ENCODE measurements around the gene ABR.

Gene ABR

DNA sequence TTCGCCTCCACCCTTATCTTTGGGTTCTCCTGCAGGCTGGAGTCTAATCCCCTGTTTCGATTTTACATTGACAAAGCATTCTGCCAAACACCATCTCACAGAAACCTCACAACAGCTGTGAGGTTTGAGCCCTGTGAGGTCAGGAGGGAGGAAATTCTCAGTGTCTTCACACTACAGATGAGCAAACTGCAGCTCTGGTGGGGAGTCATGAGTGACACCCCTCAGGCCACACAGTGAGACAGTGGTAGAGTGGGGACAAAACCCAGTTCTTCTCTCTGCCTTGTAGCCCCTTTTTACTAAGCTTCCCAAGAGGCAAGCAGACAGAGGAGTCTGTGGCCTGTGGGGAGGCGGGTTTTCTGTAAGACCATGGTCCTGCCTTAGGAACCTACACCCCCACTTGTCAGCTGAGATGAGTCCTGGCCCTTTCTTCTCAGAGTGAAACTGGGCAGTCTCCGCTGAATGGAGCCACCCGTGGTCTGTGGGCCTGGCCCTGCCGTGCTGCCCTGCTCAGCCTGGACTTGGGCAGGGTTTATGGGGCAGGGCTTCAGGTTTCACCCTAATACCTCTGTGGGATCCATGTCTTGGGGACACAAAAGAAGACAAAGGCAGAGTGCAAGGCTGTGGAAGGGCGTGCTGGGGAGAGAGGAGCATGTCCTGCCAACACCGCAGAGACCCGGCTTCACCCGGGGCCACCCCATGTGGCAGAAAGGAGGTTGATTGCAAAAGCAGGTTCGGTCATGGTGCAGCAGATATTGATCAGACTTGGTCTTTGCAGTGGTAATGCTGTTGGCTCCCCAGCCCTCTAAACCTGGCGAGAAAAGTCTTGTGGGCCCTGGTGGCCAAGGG lies 59.0 kb downstream of the ABR start:
- no peak for DNase-seq (ENCODE audit: low spot score)

GRCh38 chr17:1119924-1120323 lies 59.9 kb downstream of the ABR start:
- no peak for DNase-seq (ENCODE audit: low spot score)

DNA sequence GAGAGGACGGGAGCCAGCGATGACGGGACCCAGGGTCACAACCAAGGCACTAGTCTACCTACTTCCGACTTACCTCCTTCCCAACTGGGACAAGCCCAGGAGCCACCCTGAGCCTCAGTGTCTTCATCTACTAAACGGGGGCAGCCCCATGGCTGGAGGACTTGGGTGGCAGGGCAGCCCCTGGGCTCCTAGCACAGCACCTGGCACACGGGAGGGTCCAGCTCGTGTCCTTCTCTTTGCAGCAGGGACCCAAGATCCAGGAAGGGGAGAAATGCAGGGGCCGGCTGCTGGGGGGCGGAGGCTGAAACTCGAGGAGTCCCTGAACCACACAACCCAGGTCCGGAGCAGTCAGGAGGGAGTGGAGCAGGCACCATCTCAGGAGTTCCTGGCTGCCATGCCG lies 63.2 kb downstream of the ABR start:
- DNase-seq (ENCODE audit: low spot score), result no peak

- no peak for DNase-seq (ENCODE audit: low spot score)
Observed at GRCh38 chr17:1112875-1113274, 66.9 kb downstream of the ABR start.

GRCh38 chr17:1111599-1112443 lies 68.0 kb downstream of the ABR start:
- DNase-seq (ENCODE audit: low spot score), result no peak

DNA sequence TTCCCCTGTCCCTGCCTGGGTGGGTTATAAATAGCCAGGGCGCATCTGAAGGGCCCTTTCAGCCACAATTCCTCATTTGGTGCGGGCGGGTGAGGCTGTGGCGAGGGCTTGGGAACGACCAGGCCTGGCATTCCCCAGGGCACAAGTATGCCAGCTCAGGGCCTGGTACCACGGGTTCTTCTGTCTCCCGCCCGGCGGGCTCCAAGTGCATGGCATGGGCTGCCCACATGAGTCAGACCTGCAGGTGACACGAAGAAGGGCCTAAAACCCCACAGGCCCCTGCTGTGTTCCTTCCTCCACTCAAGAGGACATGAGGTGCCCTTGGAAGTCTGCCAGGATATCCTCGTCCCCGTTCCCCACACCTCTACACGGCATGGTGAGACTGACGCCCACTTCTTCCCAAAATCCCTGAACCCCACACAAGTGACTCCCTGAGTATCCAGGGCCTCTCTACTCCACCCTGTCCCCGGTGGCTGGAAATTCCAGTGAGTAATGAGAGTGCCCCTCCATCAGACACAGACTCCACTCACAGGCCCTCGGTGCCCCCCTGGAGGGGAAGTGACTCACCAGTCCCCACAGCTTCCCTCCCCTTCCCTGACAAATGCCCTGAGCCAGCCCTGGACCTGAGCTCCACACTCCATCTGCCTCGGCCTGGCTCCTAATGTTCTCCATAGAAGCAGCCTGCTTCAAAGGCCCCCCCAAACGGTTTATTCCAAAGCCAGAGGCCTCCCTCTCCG lies 68.8 kb downstream of the ABR start:
- no peak for DNase-seq (ENCODE audit: low spot score)

DNA sequence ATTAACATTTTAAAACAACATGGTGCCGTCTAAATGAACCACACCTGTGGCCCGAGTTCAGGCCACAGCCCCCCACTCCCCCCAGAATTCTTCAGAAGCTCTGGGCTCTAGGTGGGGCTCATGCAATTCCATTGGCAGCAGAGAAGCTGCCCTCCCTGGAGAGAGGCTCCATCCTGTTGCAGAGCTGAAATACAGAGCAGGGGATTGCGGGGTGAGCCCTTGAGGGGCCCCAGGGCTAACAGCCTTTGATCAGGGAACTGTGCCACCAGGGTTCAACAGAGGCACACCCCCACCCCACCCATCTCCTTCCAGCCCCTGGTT lies 69.3 kb downstream of the ABR start:
- no peak for DNase-seq (ENCODE audit: low spot score)

- DNase-seq (ENCODE audit: low spot score), result no peak
Observed at GRCh38 chr17:1109606-1110540, 69.9 kb downstream of the ABR start.

DNA sequence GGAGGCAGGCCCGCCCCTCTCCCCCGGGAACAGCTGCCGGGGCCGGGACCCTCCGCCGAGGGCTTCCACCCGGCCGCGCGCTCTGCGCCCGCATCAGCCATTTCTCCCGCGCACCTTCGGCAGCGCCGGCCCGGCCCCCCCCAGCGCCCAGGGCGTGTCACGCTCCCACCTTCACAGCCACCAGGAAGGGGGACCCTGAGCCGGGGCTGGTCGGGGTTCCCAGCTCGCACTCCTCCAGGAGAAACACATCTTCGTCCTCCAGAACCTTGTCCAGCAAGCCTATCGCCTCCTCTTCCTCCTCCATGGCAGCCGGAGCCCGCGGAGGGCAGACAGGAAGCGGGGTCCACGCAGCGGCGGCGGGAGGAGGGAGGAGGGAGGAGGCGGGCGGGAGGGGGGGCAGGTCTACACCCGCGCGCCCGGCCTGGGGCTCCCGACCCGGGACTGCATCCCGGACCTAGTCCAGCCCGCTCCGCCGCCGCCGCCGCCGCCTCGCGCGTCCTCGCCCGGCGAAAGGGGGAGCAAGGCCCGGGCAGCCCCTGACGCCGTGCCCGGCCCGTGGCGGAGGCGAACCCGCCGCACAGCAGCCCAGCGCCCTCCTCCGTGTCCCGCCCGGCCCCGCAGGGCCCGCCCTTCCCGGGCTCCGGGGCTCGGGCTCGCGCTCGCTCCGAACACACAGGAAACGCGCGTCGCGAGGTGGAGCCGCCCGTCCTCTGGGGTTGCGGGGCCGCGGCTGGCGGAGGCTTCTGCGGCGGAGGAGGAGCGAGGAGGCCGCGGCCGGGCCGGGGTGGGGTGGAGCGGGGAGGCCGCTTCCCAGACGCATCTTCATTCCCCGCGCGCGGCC lies 70.8 kb downstream of the ABR start:
- DNase-seq (ENCODE audit: low spot score), result peak; percentile 36

GRCh38 chr17:1108478-1108764 lies 71.4 kb downstream of the ABR start:
- DNase-seq (ENCODE audit: low spot score), result no peak

DNA sequence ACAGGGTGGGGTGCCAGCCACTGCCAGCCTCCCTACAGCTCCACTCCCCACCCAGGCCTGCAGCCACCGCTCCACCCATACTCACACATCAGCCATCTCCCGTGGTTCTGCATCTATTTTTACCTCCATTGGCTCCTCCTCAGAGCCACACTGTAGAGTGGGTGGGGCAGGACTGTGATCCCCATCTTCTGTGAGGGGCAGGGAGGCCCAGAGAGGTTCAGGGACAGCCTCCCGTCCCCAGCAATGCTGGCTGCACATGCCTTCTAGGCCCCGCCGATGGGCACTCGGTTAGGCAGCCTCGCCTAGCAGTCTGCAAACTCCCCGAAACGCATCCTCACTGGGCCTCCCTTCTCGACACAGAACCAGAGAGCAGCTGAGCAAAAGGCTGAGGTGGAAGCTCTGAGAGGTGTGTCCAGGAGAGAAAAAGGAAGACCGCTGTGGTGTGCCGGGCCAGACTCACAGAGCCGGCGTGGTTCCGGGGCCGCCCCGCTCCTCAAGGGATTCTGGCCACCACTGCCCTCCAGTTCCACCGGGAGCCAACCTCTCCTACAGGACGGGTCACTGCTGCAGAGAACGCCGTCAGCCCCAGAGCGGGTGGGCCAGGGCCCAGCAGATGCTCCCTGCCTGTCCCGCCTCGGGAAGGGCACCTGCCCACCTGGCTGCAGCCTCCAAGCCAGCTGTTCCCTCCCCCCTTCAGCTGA lies 71.9 kb downstream of the ABR start:
- DNase-seq (ENCODE audit: low spot score), result no peak

DNA sequence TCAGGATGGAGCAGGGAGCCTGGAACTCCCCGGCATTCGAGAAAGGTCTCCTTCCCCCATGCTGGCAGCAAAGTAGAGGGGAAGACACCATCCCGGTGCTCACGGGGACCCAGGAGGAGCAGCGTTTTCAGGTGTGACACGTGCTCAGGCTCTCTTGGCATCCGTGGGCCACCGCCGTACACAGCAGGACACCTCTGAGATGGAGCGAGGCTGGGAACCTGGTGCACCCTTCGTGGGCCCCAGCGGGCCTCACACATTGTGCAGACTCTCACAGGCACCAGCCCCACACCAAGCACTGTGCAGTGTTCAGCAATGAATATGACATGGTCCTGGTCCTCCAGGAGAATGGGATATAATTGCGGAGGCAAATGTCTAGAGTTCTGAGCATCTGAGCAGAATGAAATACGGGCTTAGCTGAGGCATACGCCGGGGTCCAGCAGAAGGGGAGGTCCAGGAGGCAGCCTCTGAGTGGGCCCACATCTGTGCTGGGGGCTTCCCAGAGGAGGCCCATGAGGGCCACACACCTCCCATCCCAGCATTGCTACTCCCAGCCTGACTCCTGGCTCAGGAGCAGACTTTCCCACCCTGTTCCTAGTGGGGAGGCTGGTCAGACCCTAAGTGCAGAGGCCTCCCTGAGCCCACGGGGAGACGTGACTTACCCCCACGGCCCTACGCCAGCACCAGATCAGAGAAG lies 72.6 kb downstream of the ABR start:
- no peak for DNase-seq (ENCODE audit: low spot score)

DNA sequence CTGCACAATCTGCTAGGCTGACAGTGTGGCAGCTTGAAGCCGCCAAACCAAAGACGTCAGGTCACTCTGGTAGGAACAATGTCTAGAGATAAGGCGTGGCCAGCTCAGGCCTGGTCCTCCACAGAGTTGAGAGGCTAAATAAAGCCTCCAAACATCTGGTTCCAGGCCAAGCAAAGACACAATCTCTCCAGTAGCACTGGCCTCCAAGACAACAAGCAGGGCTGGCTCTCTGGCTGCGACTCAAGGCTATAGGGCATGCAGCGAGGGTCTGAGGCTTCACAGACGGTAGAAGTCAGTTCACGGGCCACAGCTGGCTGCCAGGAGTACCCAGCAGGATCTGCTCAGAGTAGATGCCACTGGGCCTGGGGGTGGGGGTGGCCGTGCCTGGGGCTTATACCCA lies 75.6 kb downstream of the ABR start:
- no peak for DNase-seq (ENCODE audit: low spot score)

DNA sequence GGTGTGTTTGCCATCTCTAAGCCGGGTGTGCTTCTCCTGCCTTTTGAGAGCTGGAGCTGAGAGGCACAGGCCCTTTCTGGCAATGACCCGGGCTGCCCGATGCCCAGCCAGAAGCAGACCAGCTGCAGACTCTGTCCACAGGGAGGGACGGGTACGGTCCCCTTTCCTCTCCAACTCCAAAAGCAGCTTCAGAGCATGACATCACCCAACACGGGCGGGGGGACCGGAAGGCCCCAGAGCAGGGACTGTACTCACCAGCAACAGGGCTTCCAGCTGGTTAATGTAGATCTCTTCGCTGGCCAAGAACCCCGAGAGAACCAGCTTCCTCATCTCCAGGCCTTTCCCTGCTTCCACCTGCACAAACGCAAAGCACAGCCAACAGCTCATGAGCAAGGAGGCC lies 79.4 kb downstream of the ABR start:
- no peak for DNase-seq (ENCODE audit: low spot score)

DNA sequence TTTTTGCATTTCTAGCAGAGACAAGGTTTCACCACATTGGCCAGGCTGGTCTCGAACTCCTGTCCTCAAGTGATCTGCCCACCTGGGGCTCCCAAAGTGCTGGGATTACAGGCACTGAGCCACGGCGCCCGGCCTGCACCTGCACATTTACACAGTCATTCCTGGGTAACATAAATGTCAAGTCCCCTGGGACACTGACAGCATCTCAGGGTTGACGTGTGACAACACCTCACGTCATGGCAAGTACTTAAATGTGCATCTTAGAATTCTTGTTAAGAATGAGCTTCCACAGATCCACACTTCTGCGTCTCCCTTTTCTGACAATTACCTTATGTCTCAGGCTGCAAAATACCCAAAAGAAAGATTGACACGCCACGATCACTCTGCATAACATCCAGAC lies 80.5 kb downstream of the ABR start:
- DNase-seq (ENCODE audit: low spot score), result no peak

- peak; percentile 54 for DNase-seq (ENCODE audit: low spot score)
Observed at GRCh38 chr17:1097972-1098744, 81.6 kb downstream of the ABR start.

DNA sequence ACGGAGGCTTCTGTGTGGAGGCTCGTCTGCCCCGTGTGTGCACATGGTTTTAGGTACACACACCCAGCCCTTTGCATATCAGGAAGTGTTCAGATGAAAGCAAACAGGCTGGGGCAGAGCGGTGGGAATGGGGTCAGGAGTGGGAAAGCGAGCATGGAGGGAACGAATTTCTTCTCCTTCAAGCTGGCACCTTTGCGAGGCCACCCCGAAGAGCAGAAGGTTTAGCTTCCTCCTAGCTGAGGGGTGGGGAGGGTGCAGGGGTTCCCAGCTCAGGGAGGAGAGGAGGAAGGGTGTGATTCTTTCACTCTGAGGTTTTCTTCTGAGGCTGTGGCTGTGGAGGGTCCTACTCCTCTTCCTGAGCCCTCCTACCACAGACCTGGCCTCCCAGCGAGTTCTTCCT lies 83.6 kb downstream of the ABR start:
- DNase-seq (ENCODE audit: low spot score), result no peak

DNA sequence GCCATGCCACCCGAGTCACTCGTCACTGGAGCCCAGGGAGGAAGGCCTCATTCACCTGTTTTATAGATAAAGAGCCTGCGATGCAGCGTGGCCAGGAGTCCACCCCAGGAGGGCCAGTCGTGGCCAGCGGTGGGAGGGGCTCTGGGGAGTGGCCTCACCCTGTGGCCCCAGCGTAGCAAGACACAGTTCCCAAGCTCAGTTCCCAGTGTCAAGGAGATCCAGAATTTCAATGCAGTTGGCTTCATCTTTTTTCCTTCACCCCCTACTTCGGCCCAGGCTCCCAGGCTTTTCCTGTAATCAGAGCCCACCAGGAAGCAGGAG lies 84.0 kb downstream of the ABR start:
- no peak for DNase-seq (ENCODE audit: low spot score)
